Measurements from ENCODE around the gene ITGB2. TPM values are rescaled to one million over a fixed set of nuclear protein-coding genes. Genes with fewer than 3 reads are reported as not detected.

ITGB2 gene
- total RNA-seq, 1 donor from 2014 or later: 370 TPM

DNA sequence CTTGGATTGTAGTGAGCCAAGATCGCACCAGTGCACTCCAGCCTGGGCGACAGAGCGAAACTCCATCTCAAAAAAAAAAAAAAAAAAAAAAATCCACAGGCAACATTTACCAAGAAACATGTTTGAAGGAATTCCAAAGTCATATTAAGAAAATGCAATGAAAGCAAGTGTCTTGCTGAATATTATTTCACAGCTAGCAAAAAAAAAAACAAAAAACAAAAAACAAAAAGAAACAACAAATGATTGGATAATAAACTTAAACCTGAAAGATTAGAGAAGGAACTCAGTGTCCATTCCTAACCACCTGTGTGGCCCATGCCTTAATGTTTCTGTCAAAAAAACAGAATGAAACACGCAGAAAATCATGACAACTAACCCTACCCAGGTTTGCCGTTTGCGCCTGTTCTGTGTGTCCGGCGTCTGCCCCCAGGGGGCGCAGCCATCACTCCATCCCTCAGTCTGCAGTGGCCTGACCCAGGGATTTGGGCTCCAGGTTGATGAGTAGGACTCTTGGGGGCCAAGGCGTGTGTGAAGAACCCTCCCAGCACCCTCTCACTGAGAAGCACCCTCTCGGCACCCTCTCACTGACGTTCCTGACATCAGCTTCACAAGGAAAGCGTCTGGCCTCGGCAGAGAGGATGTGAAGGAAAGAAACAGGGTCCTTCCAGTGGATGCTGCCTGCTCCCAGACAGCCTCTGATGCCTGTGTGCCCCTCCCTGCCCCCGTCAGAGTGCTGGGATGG is 28.0 kb downstream of the ITGB2 start:
- TF ChIP-seq, protein P1, sequence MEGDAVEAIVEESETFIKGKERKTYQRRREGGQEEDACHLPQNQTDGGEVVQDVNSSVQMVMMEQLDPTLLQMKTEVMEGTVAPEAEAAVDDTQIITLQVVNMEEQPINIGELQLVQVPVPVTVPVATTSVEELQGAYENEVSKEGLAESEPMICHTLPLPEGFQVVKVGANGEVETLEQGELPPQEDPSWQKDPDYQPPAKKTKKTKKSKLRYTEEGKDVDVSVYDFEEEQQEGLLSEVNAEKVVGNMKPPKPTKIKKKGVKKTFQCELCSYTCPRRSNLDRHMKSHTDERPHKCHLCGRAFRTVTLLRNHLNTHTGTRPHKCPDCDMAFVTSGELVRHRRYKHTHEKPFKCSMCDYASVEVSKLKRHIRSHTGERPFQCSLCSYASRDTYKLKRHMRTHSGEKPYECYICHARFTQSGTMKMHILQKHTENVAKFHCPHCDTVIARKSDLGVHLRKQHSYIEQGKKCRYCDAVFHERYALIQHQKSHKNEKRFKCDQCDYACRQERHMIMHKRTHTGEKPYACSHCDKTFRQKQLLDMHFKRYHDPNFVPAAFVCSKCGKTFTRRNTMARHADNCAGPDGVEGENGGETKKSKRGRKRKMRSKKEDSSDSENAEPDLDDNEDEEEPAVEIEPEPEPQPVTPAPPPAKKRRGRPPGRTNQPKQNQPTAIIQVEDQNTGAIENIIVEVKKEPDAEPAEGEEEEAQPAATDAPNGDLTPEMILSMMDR (IDR thresholded peaks at IDR 0.05): peak; percentile 91
- Histone ChIP-seq H3K4me3 (no peak overlapping the region), H3K9me3 (no peaks in the 10 kb centered on the region), H3K27me3 (no peaks in the 10 kb centered on the region), H3K36me3 (peaks cover 5% of the 10 kb centered on the region), H3K4me1 (peaks cover 7% of the 10 kb centered on the region), H3K27ac (no peak overlapping the region)
- ATAC-seq: peak; percentile 75
- intact Hi-C loops (cut with DNase I): no loop called here
- DNase-seq: peak; percentile 86

DNA sequence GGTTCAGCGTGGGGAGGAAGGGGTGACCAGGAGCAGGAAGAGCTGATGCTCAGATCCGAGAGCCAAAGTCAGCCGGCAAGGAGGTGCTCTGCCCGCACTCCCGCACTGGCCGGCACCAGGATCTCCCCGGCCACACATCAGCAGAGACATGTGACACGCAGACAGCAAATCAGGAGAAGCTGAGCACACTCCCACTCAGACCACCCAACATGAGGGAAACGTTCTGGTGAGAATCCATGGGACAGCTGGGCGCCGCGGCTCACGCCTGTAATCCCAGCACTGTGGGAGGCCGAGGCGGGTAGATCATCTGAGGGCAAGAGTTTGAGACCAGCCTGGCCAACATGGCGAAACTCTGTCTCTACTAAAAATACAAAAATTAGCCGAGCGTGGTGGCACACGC is 28.6 kb downstream of the ITGB2 start:
- intact Hi-C loops (cut with DNase I): no loop called here
- H3K4me3 ChIP-seq: no peak overlapping the region
- H3K36me3 ChIP-seq: peaks cover 5% of the 10 kb centered on the region
- ATAC-seq (no peak), DNase-seq (no peak)
- no peak overlapping the region for H3K27ac ChIP-seq
- no peaks in the 10 kb centered on the region for H3K9me3 ChIP-seq
- no peaks in the 10 kb centered on the region for H3K27me3 ChIP-seq
- TF ChIP-seq, protein P1 (IDR thresholded peaks at IDR 0.05): no peak
- H3K4me1 ChIP-seq: peaks cover under 1% of the 10 kb centered on the region

DNA sequence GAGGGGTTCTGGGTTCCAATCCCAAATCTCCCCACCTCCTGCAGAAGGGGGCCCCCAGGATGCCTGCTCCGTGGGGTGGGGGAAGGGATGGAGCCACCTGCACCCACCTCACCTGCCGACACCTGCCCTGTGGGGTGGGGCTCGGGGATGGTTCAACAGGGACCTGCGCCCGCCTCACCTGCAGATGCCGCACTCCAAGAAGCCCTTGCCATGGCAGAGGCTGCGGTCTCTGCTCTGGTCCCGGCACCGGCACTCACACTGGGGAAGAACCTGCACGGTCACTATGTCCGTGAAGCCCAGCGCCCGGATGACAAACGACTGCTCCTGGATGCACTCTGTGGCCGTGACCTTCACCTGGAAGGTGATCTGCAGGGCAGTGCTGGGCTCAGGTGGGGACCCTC is 29.1 kb downstream of the ITGB2 start:
- ATAC-seq (no peak), DNase-seq (no peak)
- intact Hi-C loops (cut with DNase I): no loop called here
- Histone ChIP-seq H3K27me3 (no peaks in the 10 kb centered on the region), H3K27ac (no peak overlapping the region), H3K4me3 (no peak overlapping the region), H3K4me1 (no peaks in the 10 kb centered on the region), H3K9me3 (no peaks in the 10 kb centered on the region), H3K36me3 (peaks cover 5% of the 10 kb centered on the region)
- TF ChIP-seq, protein P1 (IDR thresholded peaks at IDR 0.05): no peak

DNA sequence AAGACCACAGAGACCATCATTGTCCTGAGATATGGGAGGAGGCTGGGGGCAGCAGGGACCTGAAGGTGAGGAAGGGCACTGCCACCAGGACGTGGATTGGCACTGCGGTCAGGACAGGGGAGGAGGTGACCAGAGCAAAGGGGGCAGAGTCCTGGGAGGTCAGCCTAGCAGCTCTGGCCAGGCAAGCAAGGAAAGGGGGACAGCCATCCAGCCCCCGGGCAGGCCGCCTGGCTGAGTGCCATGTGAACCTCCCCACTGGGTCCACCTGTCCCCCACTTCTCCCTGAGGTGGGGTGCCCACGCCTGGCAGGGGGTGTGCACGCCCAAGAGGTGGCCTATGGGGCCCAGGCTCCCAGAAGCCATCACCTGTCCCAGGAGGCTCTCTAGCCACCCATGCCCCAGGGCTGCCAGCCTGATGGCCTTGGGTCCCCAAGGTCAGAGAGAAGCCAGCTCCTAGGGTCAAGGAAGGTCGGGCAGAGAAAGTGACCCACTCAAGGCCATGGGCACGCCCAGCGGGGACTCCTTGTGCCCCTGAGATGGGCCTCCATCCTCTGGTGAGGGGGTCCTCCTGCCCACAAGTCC is 29.6 kb downstream of the ITGB2 start:
- peaks cover 5% of the 10 kb centered on the region for H3K36me3 ChIP-seq
- no peak overlapping the region for H3K27ac ChIP-seq
- ATAC-seq (no peak), DNase-seq (no peak)
- H3K4me1 ChIP-seq: no peaks in the 10 kb centered on the region
- H3K27me3 ChIP-seq: no peaks in the 10 kb centered on the region
- H3K9me3 ChIP-seq: no peaks in the 10 kb centered on the region
- intact Hi-C loops (cut with DNase I): no loop called here
- no peak overlapping the region for H3K4me3 ChIP-seq
- TF ChIP-seq, protein P1 (IDR thresholded peaks at IDR 0.05): no peak

DNA sequence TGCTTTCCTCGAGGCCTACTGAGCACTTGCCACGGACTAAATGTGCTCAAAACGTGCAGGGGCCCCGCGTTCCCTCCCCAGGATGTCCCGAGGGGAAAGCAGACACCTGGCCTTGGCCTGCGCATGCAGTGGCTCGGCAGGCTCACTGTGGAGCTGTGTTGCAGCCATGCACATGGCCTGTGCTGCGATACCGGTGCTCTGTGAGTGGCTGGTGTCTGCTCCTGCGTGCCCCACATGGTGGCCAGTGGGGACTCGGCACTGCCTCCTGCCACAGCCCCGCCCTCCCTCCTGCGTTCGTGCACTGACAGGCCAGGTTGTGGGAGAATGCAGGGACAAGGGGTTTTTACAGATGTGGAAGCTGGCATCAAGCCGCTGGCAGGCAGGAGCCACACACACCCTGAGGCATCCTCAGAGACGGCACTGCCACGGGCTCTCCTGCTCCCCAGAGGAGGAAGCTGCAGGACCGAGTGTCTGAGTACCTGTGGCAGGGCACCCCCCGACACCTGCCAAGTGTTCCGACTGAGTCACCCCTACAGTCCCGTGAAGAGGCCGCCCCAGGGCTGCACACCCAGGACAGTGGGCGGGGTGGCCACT is 30.3 kb downstream of the ITGB2 start:
- no peak for ATAC-seq
- TF ChIP-seq, protein P1 (IDR thresholded peaks at IDR 0.05): no peak
- intact Hi-C loops (cut with DNase I): no loop called here
- no peaks in the 10 kb centered on the region for H3K27me3 ChIP-seq
- DNase-seq: no peak
- no peak overlapping the region for H3K27ac ChIP-seq
- no peaks in the 10 kb centered on the region for H3K4me1 ChIP-seq
- peaks cover 5% of the 10 kb centered on the region for H3K36me3 ChIP-seq
- H3K9me3 ChIP-seq: no peaks in the 10 kb centered on the region
- no peak overlapping the region for H3K4me3 ChIP-seq
